ENCODE measurements around the gene CCDC6.
"Not testable (repeated sequence)": the region's sequence is repeated elsewhere in the genome, so short reads cannot be mapped to it uniquely, and the experiment has no call there.

Gene CCDC6

DNA sequence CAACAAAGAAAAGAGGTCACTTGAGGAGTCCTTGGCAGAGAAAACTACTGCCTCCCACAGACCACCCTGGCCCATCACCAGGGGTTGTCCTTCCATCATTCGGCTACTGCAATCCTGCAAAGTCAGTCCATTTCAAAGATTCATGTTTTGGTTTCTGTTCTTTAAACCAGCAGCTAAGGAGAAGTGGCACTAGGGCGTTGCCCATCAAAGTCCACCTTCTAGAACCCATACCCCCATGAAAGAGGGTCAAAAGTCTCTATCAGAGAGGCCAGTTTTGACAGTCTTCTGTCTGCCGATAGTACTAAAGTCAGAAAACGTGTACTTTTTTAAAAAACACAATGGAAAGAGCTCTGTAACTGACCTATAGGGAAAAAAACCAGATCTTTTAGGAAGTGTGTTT is 14.4 kb downstream of the CCDC6 start:
- Histone ChIP-seq H3K9me3 (ENCODE audit: control insufficient read depth, low read length) (no peaks in the 10 kb centered on the region), H3K4me3 (ENCODE audit: low read length) (no peak overlapping the region), H3K36me3 (ENCODE audit: control insufficient read depth, insufficient read depth, low read length, severe bottlenecking) (peaks cover 13% of the 10 kb centered on the region), H3K27me3 (replicated peaks; ENCODE audit: control insufficient read depth, insufficient read depth, low read length) (no peaks in the 10 kb centered on the region), H3K4me1 (ENCODE audit: control insufficient read depth, insufficient read depth, low read length) (peaks cover 9% of the 10 kb centered on the region), H3K9ac (ENCODE audit: low read length) (no peak overlapping the region)
- no peak for DNase-seq (ENCODE audit: low read depth)

DNA sequence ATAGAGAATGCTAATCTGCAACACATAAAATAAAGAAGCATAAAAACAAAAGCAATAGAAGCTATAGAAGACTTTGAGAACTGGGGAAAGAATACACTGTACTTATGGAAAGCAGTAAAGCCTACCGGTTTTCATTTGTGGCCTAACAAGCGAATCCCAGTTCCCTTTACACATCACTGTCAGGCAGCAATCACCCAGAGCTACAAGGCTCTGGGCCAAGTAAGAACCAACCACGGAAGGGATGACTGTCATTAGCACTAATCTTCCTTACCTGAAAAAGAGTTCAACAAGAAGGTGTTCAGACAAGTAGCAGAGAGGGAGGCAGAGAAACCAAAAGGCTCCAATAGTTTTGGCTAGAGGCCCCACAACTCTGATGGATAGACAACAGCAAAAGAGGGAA is 15.0 kb downstream of the CCDC6 start:
- Histone ChIP-seq H3K9me3 (ENCODE audit: control insufficient read depth, low read length) (no peaks in the 10 kb centered on the region), H3K36me3 (ENCODE audit: control insufficient read depth, insufficient read depth, low read length, severe bottlenecking) (peaks cover 13% of the 10 kb centered on the region), H3K27me3 (replicated peaks; ENCODE audit: control insufficient read depth, insufficient read depth, low read length) (no peaks in the 10 kb centered on the region), H3K9ac (ENCODE audit: low read length) (no peak overlapping the region), H3K4me3 (ENCODE audit: low read length) (no peak overlapping the region), H3K4me1 (ENCODE audit: control insufficient read depth, insufficient read depth, low read length) (peaks cover 9% of the 10 kb centered on the region)
- DNase-seq (ENCODE audit: low read depth): no peak

DNA sequence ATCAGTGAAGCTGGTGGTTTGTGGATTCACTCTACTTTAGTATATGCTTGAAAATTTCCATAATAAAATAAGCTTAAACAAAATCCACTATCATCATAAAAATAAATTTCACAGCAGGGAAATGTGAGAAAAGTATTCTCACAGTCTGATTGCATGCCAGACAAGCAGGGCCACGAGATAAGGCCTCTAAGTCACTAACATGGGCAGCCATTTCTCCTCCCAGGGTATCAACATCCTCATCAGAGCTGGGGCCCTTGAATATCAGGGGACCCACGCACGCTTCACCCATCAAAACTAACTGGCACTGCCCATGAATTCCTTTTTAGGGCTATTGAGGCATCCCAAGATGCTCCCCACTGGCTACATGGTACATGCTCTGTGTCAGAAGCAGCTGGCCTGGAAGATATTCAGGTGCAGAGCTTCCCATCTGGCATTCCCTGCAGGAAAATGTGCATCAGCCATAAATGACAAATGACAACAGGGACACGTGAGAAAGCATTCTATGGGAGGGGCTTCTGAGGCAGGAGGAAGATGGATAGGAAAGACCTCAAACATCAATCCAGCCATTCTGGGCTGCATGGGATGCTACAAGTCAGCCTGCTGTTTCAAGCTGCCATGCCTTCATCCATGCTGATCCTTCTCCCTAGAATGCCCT is 17.4 kb downstream of the CCDC6 start:
- Histone ChIP-seq H3K36me3 (ENCODE audit: control insufficient read depth, insufficient read depth, low read length, severe bottlenecking) (peaks cover 13% of the 10 kb centered on the region), H3K4me3 (ENCODE audit: low read length) (no peak overlapping the region), H3K4me1 (ENCODE audit: control insufficient read depth, insufficient read depth, low read length) (peaks cover 4% of the 10 kb centered on the region), H3K9ac (ENCODE audit: low read length) (no peak overlapping the region), H3K9me3 (ENCODE audit: control insufficient read depth, low read length) (no peaks in the 10 kb centered on the region), H3K27me3 (replicated peaks; ENCODE audit: control insufficient read depth, insufficient read depth, low read length) (no peaks in the 10 kb centered on the region)
- no peak for DNase-seq (ENCODE audit: low read depth)

DNA sequence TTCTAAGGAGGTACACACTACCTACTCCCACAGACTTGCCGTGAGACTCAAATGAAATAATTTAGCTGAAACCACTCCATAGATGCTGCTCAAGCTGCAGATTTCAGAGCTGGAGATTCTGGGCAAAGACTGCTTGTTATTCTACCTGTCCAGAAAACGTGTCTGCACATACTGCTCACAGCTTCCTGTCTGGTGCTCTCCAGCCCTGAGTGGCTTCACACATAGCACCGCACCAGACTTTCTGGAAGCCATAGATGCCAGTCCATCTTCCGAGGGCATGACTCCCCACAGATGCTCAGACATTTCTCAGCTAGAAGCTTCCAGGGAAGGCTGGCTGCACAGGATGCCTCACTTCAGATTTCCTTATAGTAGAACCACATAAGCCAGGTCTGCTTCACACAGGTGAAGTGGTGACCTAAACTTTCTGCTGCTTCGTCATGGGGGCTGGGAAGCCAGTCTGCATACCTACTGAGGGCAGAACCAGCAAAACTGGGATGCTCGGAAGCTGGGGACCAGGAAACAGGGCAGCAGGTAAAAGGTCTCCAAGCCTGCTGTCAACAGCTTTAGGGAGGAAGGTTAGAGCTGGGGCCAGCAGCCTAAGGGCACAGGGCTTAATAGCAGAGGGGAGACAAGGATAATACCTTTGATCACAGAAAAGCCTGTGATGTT is 18.2 kb downstream of the CCDC6 start:
- Histone ChIP-seq H3K9ac (ENCODE audit: low read length) (no peak overlapping the region), H3K9me3 (ENCODE audit: control insufficient read depth, low read length) (no peaks in the 10 kb centered on the region), H3K27me3 (replicated peaks; ENCODE audit: control insufficient read depth, insufficient read depth, low read length) (no peaks in the 10 kb centered on the region), H3K36me3 (ENCODE audit: control insufficient read depth, insufficient read depth, low read length, severe bottlenecking) (peaks cover 13% of the 10 kb centered on the region), H3K4me1 (ENCODE audit: control insufficient read depth, insufficient read depth, low read length) (no peaks in the 10 kb centered on the region), H3K4me3 (ENCODE audit: low read length) (no peak overlapping the region)
- no peak for DNase-seq (ENCODE audit: low read depth)

DNA sequence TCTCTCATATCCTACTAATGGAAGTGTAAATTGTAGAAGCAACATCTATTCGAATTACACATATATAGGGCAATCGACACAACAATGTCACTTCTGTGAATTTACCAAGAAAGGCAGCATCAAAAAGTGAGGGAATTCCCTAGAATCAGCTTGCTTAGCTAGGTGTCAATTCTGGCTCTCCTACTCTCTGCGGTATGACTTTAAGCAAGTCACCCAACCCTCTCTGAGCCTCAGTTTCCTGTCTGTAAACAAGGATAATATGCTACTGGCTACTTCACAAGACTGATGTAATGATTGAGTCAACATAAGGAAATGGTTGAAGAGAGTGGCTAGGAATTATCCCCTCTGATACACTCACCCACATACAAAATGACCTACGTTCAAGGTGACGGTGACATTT is 19.4 kb downstream of the CCDC6 start:
- H3K9ac ChIP-seq (ENCODE audit: low read length): no peak overlapping the region
- peaks cover 13% of the 10 kb centered on the region for H3K36me3 ChIP-seq (ENCODE audit: control insufficient read depth, insufficient read depth, low read length, severe bottlenecking)
- no peaks in the 10 kb centered on the region for H3K9me3 ChIP-seq (ENCODE audit: control insufficient read depth, low read length)
- no peak overlapping the region for H3K4me3 ChIP-seq (ENCODE audit: low read length)
- no peaks in the 10 kb centered on the region for H3K27me3 ChIP-seq (replicated peaks; ENCODE audit: control insufficient read depth, insufficient read depth, low read length)
- no peaks in the 10 kb centered on the region for H3K4me1 ChIP-seq (ENCODE audit: control insufficient read depth, insufficient read depth, low read length)
- no peak for DNase-seq (ENCODE audit: low read depth)

DNA sequence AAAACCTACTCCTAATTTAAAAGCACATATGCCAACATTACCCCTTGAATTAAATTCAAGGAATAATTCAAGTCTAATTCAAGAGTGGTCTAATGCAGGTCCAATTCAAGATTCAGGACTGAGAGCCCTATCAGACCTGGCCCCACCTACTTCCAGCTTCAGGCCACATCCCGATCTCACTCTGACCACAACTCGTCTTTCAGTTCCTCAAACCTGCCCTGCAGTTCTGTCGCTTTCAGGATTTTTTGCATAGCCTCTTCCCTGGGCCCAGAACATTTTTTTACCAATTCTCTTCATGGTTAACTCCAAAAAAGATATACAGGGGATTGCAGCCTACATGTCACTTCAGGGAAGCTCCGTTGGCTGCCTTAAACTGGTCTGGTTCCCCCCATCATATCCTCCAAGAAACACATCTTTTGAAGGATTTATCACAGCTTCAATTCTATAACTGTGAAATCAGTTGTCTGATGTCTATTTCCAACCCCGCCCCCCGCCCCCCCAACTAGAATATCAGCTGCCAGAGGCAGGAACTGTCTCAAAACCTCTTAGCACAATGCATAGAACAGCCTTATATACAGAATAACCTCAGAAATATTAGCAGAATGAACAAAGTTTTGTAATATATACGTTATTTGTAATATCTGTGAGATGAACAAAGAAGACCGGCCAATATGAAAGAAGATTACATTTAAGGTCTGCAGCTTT is 20.8 kb downstream of the CCDC6 start:
- H3K4me3 ChIP-seq (ENCODE audit: low read length): no peak overlapping the region
- H3K36me3 ChIP-seq (ENCODE audit: control insufficient read depth, insufficient read depth, low read length, severe bottlenecking): peaks cover 13% of the 10 kb centered on the region
- no peak for DNase-seq (ENCODE audit: low read depth)

DNA sequence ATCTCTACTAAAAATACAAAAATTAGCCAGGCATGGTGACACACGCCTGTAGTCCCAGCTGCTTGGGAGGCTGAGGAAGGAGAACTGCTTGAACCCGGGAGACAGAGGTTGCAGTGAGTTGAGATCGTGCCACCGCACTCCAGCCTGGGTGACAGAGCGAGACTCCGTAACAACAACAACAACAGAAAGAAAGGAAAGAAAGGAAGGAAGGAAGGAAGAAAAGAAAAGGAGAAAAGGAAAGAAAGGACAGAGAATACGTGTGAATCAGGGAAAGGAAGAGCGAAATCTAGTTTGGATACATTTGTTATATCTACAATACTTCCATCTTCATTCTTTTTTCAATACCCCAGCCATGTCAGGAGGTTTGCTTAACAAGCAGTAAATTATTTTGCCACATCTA is 21.5 kb downstream of the CCDC6 start:
- DNase-seq (ENCODE audit: low read depth); H3K27me3 ChIP-seq (replicated peaks; ENCODE audit: control insufficient read depth, insufficient read depth, low read length); H3K9ac ChIP-seq (ENCODE audit: low read length); H3K4me3 ChIP-seq (ENCODE audit: low read length); H3K9me3 ChIP-seq (ENCODE audit: control insufficient read depth, low read length); H3K36me3 ChIP-seq (ENCODE audit: control insufficient read depth, insufficient read depth, low read length, severe bottlenecking); H3K4me1 ChIP-seq (ENCODE audit: control insufficient read depth, insufficient read depth, low read length): not testable (repeated sequence)

More for the DNA sequence above, 20.8 kb downstream of the CCDC6 start:
- Histone ChIP-seq H3K27me3 (replicated peaks; ENCODE audit: control insufficient read depth, insufficient read depth, low read length) (no peaks in the 10 kb centered on the region), H3K4me1 (ENCODE audit: control insufficient read depth, insufficient read depth, low read length) (no peaks in the 10 kb centered on the region), H3K9ac (ENCODE audit: low read length) (no peak overlapping the region), H3K9me3 (ENCODE audit: control insufficient read depth, low read length) (no peaks in the 10 kb centered on the region)

DNA sequence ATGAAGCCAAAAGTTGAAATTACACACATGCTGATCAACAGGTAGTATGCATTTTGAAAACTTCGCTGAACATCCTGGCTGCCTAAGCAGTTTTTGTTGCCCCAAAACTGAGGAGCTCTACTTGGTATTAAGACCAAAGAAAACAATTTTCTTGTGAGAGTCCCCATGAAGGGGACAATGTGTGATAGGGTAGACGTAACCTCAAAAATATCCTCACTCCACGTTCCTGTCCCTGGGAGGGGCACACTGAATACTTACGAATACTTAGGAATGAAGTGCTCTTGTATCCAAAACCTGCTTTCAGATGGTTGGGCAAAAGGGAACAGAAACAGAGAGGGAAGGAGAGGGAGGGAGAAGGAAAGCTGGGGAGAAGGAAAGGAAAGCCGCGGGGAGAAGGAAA is 24.7 kb downstream of the CCDC6 start:
- DNase-seq (ENCODE audit: low read depth): no peak
- H3K4me3 ChIP-seq (ENCODE audit: low read length): no peak overlapping the region
- no peaks in the 10 kb centered on the region for H3K36me3 ChIP-seq (ENCODE audit: control insufficient read depth, insufficient read depth, low read length, severe bottlenecking)
- H3K9ac ChIP-seq (ENCODE audit: low read length): no peak overlapping the region
- no peaks in the 10 kb centered on the region for H3K4me1 ChIP-seq (ENCODE audit: control insufficient read depth, insufficient read depth, low read length)
- H3K27me3 ChIP-seq (replicated peaks; ENCODE audit: control insufficient read depth, insufficient read depth, low read length): no peaks in the 10 kb centered on the region
- no peaks in the 10 kb centered on the region for H3K9me3 ChIP-seq (ENCODE audit: control insufficient read depth, low read length)

DNA sequence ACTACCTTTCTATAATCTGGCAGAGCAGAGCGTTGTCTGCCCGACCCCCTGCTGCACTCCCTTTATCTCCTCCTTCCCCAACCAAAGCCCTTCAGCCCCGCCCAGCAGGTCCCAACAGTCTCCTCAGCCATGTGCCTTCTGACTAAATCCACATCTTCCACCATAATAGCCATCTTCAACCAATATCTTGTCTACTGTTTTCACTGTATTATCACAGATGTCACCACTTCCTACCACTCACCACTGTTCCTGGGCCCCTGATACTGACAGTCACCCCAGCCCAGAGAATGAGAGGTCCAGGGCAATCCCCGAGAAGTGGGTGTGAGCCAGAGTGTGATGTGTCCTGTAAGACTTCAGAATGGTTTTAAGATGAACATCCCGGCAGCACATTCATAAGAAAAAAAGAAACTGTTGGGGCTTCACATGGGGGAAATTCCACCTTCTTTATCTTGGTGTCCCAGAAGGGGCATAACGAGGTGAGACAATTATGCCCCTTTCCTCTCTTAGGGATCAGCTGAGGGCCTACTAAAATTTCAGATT is 25.3 kb downstream of the CCDC6 start:
- no peaks in the 10 kb centered on the region for H3K9me3 ChIP-seq (ENCODE audit: control insufficient read depth, low read length)
- H3K27me3 ChIP-seq (replicated peaks; ENCODE audit: control insufficient read depth, insufficient read depth, low read length): no peaks in the 10 kb centered on the region
- DNase-seq (ENCODE audit: low read depth): no peak
- no peak overlapping the region for H3K4me3 ChIP-seq (ENCODE audit: low read length)
- no peaks in the 10 kb centered on the region for H3K4me1 ChIP-seq (ENCODE audit: control insufficient read depth, insufficient read depth, low read length)
- H3K36me3 ChIP-seq (ENCODE audit: control insufficient read depth, insufficient read depth, low read length, severe bottlenecking): no peaks in the 10 kb centered on the region
- no peak overlapping the region for H3K9ac ChIP-seq (ENCODE audit: low read length)

DNA sequence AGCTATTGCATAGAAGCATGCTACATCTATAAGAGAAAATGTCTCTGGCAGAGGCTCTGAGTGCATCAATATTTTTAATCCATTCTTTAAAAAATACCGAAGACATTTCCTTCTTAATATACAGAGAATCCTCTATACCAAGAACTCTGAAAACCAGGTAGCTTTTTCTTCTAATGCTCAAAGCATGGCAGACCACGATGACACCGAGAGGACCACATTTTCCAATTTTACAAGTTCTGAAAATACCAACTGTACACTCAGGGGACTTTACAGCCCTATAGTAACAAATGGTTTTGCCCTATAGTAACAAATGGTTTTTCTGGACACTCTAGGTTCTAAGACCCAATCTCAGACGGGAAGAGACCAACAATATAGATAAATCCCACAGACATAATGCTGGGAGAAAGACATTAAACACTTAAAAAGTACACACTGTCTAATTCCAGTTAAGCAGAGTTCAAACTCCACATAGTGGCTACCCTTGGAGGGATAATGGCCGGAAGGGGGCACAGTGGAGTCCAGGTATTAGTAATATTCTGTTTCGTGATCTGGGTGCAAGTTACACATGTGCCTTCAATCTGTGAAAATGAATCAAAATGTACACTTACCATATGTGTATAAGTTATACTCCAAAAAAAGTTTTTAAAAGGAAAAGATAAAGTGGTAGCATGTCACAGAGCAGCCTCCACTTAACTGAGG is 26.2 kb downstream of the CCDC6 start:
- H3K36me3 ChIP-seq (ENCODE audit: control insufficient read depth, insufficient read depth, low read length, severe bottlenecking): no peaks in the 10 kb centered on the region
- H3K9ac ChIP-seq (ENCODE audit: low read length): no peak overlapping the region
- no peaks in the 10 kb centered on the region for H3K4me1 ChIP-seq (ENCODE audit: control insufficient read depth, insufficient read depth, low read length)
- no peaks in the 10 kb centered on the region for H3K27me3 ChIP-seq (replicated peaks; ENCODE audit: control insufficient read depth, insufficient read depth, low read length)
- H3K9me3 ChIP-seq (ENCODE audit: control insufficient read depth, low read length): no peaks in the 10 kb centered on the region
- no peak for DNase-seq (ENCODE audit: low read depth)
- H3K4me3 ChIP-seq (ENCODE audit: low read length): no peak overlapping the region

DNA sequence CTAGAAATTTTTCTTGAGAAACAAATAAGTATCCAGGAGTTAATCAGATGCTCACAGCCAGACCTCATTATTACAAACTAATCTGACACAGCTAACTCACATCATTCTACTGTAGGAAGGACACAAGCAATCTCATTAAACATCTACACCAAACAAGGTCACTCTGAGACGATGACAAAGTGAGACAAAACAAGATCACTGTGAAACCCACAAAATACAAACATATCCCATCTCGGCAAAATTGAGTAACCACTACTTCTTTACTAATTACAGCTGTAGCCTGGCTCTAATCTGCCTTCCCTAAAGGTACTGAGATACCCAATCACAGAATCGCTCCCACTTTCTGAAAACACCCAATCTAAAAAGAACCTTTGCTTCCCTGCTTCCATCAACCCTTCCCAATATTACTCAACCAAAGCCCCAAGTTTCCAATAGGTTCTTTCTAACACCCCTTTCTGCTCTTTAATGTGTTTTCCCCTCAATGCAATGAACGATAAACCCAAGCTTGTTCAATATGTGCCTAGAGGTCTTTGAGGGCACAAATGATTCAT is 26.9 kb downstream of the CCDC6 start:
- Histone ChIP-seq H3K27me3 (replicated peaks; ENCODE audit: control insufficient read depth, insufficient read depth, low read length) (no peaks in the 10 kb centered on the region), H3K4me1 (ENCODE audit: control insufficient read depth, insufficient read depth, low read length) (no peaks in the 10 kb centered on the region), H3K36me3 (ENCODE audit: control insufficient read depth, insufficient read depth, low read length, severe bottlenecking) (no peaks in the 10 kb centered on the region), H3K4me3 (ENCODE audit: low read length) (no peak overlapping the region), H3K9me3 (ENCODE audit: control insufficient read depth, low read length) (no peaks in the 10 kb centered on the region), H3K9ac (ENCODE audit: low read length) (no peak overlapping the region)
- no peak for DNase-seq (ENCODE audit: low read depth)
